Progenitor cell of endocrine pancreas (in vitro differentiated cells): ENCODE results near the gene GJB3. TPM values are rescaled to one million over a fixed set of nuclear protein-coding genes. Genes with fewer than 3 reads are reported as not detected.

ENCODE experiments used
- DNase-seq: peaks from one replicate; pipeline ENCODE4 v3.0.0; 2021; ENCODE audit warnings: low spot score; ENCODE audit not compliant: unreplicated experiment
- H3K27ac Mint-ChIP-seq: 2 replicates; pipeline ENCODE4 v1.8.0; 2021; ENCODE audit warnings: mild to moderate bottlenecking, moderate library complexity, mixed read lengths
- H3K27me3 Mint-ChIP-seq: 2 replicates; pipeline ENCODE4 v1.8.0; 2021; ENCODE audit warnings: mixed read lengths
- H3K36me3 Mint-ChIP-seq: 2 replicates; pipeline ENCODE4 v1.8.0; 2022; ENCODE audit warnings: mixed read lengths; ENCODE audit not compliant: insufficient read depth
- H3K4me1 Mint-ChIP-seq: 2 replicates; pipeline ENCODE4 v1.8.0; 2021; ENCODE audit warnings: low read depth, mixed read lengths
- H3K4me3 Mint-ChIP-seq: 2 replicates; pipeline ENCODE4 v1.8.0; 2021; ENCODE audit warnings: low read depth, mild to moderate bottlenecking, moderate library complexity, mixed read lengths
- H3K9me3 Mint-ChIP-seq: 2 replicates; pipeline ENCODE4 v1.8.0; 2021; ENCODE audit warnings: low read depth, mixed read lengths
- total RNA-seq: library from RNA; stranded (reverse); gene quantifications from 2 replicates; pipeline ENCODE4 v1.2.1, GENCODE V29; 2021
- TF ChIP-seq, protein P1 (sequence below): fragments of 200-600 bp; sonication (generic); IDR thresholded peaks from one replicate; pipeline ENCODE4 v1.5.0; 2021; ENCODE audit warnings: antibody characterized with exemption, mild to moderate bottlenecking; ENCODE audit not compliant: unreplicated experiment

The GJB3 gene
- total RNA-seq, 1 donor from 2014 or later = 0.14 TPM

GRCh38 chr1:34742667-34743270, 38.2 kb upstream of the GJB3 start:
- Mint-ChIP-seq H3K36me3 (no peaks in the 10 kb centered on the region), H3K27ac (peak overlapping the region; percentile 53), H3K27me3 (peaks cover 41% of the 10 kb centered on the region), H3K4me3 (no peak overlapping the region), H3K9me3 (no peaks in the 10 kb centered on the region), H3K4me1 (peaks cover 13% of the 10 kb centered on the region)
- peak; percentile 94 for DNase-seq
- TF ChIP-seq, protein P1, sequence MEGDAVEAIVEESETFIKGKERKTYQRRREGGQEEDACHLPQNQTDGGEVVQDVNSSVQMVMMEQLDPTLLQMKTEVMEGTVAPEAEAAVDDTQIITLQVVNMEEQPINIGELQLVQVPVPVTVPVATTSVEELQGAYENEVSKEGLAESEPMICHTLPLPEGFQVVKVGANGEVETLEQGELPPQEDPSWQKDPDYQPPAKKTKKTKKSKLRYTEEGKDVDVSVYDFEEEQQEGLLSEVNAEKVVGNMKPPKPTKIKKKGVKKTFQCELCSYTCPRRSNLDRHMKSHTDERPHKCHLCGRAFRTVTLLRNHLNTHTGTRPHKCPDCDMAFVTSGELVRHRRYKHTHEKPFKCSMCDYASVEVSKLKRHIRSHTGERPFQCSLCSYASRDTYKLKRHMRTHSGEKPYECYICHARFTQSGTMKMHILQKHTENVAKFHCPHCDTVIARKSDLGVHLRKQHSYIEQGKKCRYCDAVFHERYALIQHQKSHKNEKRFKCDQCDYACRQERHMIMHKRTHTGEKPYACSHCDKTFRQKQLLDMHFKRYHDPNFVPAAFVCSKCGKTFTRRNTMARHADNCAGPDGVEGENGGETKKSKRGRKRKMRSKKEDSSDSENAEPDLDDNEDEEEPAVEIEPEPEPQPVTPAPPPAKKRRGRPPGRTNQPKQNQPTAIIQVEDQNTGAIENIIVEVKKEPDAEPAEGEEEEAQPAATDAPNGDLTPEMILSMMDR = peak; percentile 97

DNA sequence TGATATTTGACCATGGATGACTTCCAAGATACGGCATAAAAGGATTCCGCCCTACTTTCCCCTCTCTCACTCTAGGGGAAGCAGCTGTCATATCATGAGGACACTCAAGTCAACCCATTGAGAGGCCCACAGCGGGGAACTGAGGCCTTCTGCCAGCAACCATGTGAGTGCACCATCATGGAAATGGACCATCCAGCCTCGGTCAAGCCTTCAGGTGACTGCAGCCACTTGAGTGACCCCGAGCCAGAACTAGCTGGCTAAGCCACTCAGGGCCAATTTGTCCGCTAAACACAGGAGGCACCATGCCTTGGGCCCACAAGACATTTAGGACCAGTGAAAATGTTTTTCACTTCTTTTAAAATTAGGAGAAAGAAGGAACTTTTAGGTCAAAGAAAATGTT, 37.2 kb upstream of the GJB3 start:
- no peaks in the 10 kb centered on the region for H3K9me3 Mint-ChIP-seq
- TF ChIP-seq, protein P1 = no peak
- H3K36me3 Mint-ChIP-seq = no peaks in the 10 kb centered on the region
- H3K27me3 Mint-ChIP-seq = peaks cover 51% of the 10 kb centered on the region
- no peak for DNase-seq
- peaks cover 13% of the 10 kb centered on the region for H3K4me1 Mint-ChIP-seq
- H3K4me3 Mint-ChIP-seq = no peak overlapping the region
- H3K27ac Mint-ChIP-seq = no peak overlapping the region

GRCh38 chr1:34744851-34745250, 36.2 kb upstream of the GJB3 start:
- Mint-ChIP-seq H3K9me3 (no peaks in the 10 kb centered on the region), H3K4me1 (peaks cover 14% of the 10 kb centered on the region), H3K36me3 (no peaks in the 10 kb centered on the region), H3K27me3 (peaks cover 53% of the 10 kb centered on the region), H3K27ac (no peak overlapping the region), H3K4me3 (no peak overlapping the region)
- no peak for DNase-seq
- TF ChIP-seq, protein P1 = no peak

GRCh38 chr1:34745666-34746065, 35.3 kb upstream of the GJB3 start:
- TF ChIP-seq, protein P1 = no peak
- Mint-ChIP-seq H3K27me3 (peaks cover 53% of the 10 kb centered on the region), H3K4me3 (no peak overlapping the region), H3K36me3 (no peaks in the 10 kb centered on the region), H3K27ac (no peak overlapping the region), H3K9me3 (no peaks in the 10 kb centered on the region), H3K4me1 (peaks cover 13% of the 10 kb centered on the region)
- no peak for DNase-seq

- no peak overlapping the region for H3K4me3 Mint-ChIP-seq
- peaks cover 54% of the 10 kb centered on the region for H3K27me3 Mint-ChIP-seq
- no peak for DNase-seq
- TF ChIP-seq, protein P1 = no peak
- no peak overlapping the region for H3K27ac Mint-ChIP-seq
- H3K36me3 Mint-ChIP-seq = no peaks in the 10 kb centered on the region
- peaks cover 13% of the 10 kb centered on the region for H3K4me1 Mint-ChIP-seq
- no peaks in the 10 kb centered on the region for H3K9me3 Mint-ChIP-seq
These were observed 34.9 kb upstream of the GJB3 start for GRCh38 chr1:34746101-34746500.
